ENCODE measurements around the gene NEK6. TPM values are rescaled to one million over a fixed set of nuclear protein-coding genes. Genes with fewer than 3 reads are reported as not detected.

NEK6 gene
- total RNA-seq, 2 experiments from 2014 or later, result 19.9 to 20.9 TPM

GRCh38 chr9:124353166-124353768, 95.5 kb downstream of the NEK6 start:
- H3K27ac Mint-ChIP-seq, result no peak overlapping the region

GRCh38 chr9:124353811-124354274, 96.1 kb downstream of the NEK6 start:
- Mint-ChIP-seq H3K27ac (peak overlapping the region; percentile 9), H3K36me3 (ENCODE audit: low read depth) (peaks cover 32% of the 10 kb centered on the region), H3K9me3 (ENCODE audit: insufficient read depth) (no peaks in the 10 kb centered on the region), H3K27me3 (ENCODE audit: low read depth) (no peaks in the 10 kb centered on the region), H3K4me1 (ENCODE audit: low read depth) (peaks cover 30% of the 10 kb centered on the region), H3K4me3 (no peak overlapping the region)
- DNase-seq, result no peak
- ChIA-PET CTCF (no interaction called here), POLR2A (no interaction called here)
- no peak for ATAC-seq

More at GRCh38 chr9:124353166-124353768, 95.5 kb downstream of the NEK6 start:
- Mint-ChIP-seq H3K4me1 (ENCODE audit: low read depth) (peaks cover 24% of the 10 kb centered on the region), H3K4me3 (no peak overlapping the region), H3K36me3 (ENCODE audit: low read depth) (peaks cover 32% of the 10 kb centered on the region), H3K27me3 (ENCODE audit: low read depth) (no peaks in the 10 kb centered on the region), H3K9me3 (ENCODE audit: insufficient read depth) (no peaks in the 10 kb centered on the region)
- ATAC-seq (no peak), DNase-seq (no peak)
- POLR2A ChIA-PET, result no interaction called here
- CTCF ChIA-PET, result interaction anchor here (0.7 kb wide), 1 partner anchor 57 kb away, joined by 3 read pairs; no protein-coding TSS in a partner anchor

GRCh38 chr9:124354346-124355038, 96.7 kb downstream of the NEK6 start:
- H3K36me3 Mint-ChIP-seq (ENCODE audit: low read depth), result peaks cover 30% of the 10 kb centered on the region
- peak overlapping the region; percentile 32 for H3K27ac Mint-ChIP-seq

GRCh38 chr9:124355039-124355940, 97.5 kb downstream of the NEK6 start:
- POLR2A ChIA-PET, result no interaction called here
- Mint-ChIP-seq H3K4me1 (ENCODE audit: low read depth) (peaks cover 30% of the 10 kb centered on the region), H3K4me3 (peak overlapping the region; percentile 6), H3K27me3 (ENCODE audit: low read depth) (no peaks in the 10 kb centered on the region), H3K27ac (peak overlapping the region; percentile 50), H3K9me3 (ENCODE audit: insufficient read depth) (no peaks in the 10 kb centered on the region), H3K36me3 (ENCODE audit: low read depth) (peaks cover 29% of the 10 kb centered on the region)
- ATAC-seq (no peak), DNase-seq (no peak)
- CTCF ChIA-PET, result no interaction called here

More at GRCh38 chr9:124354346-124355038, 96.7 kb downstream of the NEK6 start:
- no peak for ATAC-seq
- no peak overlapping the region for H3K4me3 Mint-ChIP-seq
- DNase-seq, result no peak
- H3K4me1 Mint-ChIP-seq (ENCODE audit: low read depth), result peaks cover 30% of the 10 kb centered on the region
- no peaks in the 10 kb centered on the region for H3K9me3 Mint-ChIP-seq (ENCODE audit: insufficient read depth)
- POLR2A ChIA-PET, result no interaction called here
- CTCF ChIA-PET, result no interaction called here
- no peaks in the 10 kb centered on the region for H3K27me3 Mint-ChIP-seq (ENCODE audit: low read depth)

- ATAC-seq (no peak), DNase-seq (no peak)
- no peaks in the 10 kb centered on the region for H3K9me3 Mint-ChIP-seq (ENCODE audit: insufficient read depth)
- H3K36me3 Mint-ChIP-seq (ENCODE audit: low read depth), result peaks cover 24% of the 10 kb centered on the region
- H3K27me3 Mint-ChIP-seq (ENCODE audit: low read depth), result no peaks in the 10 kb centered on the region
- peak overlapping the region; percentile 41 for H3K4me3 Mint-ChIP-seq
- ChIA-PET POLR2A (no interaction called here), CTCF (no interaction called here)
- peaks cover 30% of the 10 kb centered on the region for H3K4me1 Mint-ChIP-seq (ENCODE audit: low read depth)
- peak overlapping the region; percentile 50 for H3K27ac Mint-ChIP-seq
Measured at GRCh38 chr9:124355941-124356744, 98.4 kb downstream of the NEK6 start.

- no peak for ATAC-seq
- Mint-ChIP-seq H3K9me3 (ENCODE audit: insufficient read depth) (no peaks in the 10 kb centered on the region), H3K4me3 (peak overlapping the region; percentile 41), H3K27me3 (ENCODE audit: low read depth) (no peaks in the 10 kb centered on the region), H3K27ac (peak overlapping the region; percentile 76), H3K4me1 (ENCODE audit: low read depth) (peaks cover 30% of the 10 kb centered on the region), H3K36me3 (ENCODE audit: low read depth) (peaks cover 18% of the 10 kb centered on the region)
- POLR2A ChIA-PET, result no interaction called here
- CTCF ChIA-PET, result interaction anchor here (1.6 kb wide), 2 partner anchors 21 to 33 kb away, joined by 3 to 5 read pairs; no protein-coding TSS in a partner anchor
- DNase-seq, result peak; percentile 45
Measured at GRCh38 chr9:124356745-124357390, 99.1 kb downstream of the NEK6 start.

- POLR2A ChIA-PET, result interaction anchor here (0.6 kb wide), 1 partner anchor 8 kb away, joined by 3 read pairs; no protein-coding TSS in a partner anchor
- ATAC-seq, result no peak
- H3K27ac Mint-ChIP-seq, result peak overlapping the region; percentile 76
Measured at GRCh38 chr9:124357721-124358361, 100.1 kb downstream of the NEK6 start.

GRCh38 chr9:124358631-124359030, 100.9 kb downstream of the NEK6 start:
- peaks cover 4% of the 10 kb centered on the region for H3K36me3 Mint-ChIP-seq (ENCODE audit: low read depth)
- ChIA-PET POLR2A (no interaction called here), CTCF (interaction anchor here (1.6 kb wide), 2 partner anchors 19 to 31 kb away, joined by 3 to 5 read pairs; no protein-coding TSS in a partner anchor)
- H3K9me3 Mint-ChIP-seq (ENCODE audit: insufficient read depth), result no peaks in the 10 kb centered on the region
- no peaks in the 10 kb centered on the region for H3K27me3 Mint-ChIP-seq (ENCODE audit: low read depth)
- H3K27ac Mint-ChIP-seq, result no peak overlapping the region
- no peak overlapping the region for H3K4me3 Mint-ChIP-seq
- peaks cover 30% of the 10 kb centered on the region for H3K4me1 Mint-ChIP-seq (ENCODE audit: low read depth)
- no peak for DNase-seq
- ATAC-seq, result no peak

More at GRCh38 chr9:124357721-124358361, 100.1 kb downstream of the NEK6 start:
- no peak overlapping the region for H3K4me3 Mint-ChIP-seq
- peaks cover 30% of the 10 kb centered on the region for H3K4me1 Mint-ChIP-seq (ENCODE audit: low read depth)
- CTCF ChIA-PET, result interaction anchor here (1.6 kb wide), 2 partner anchors 20 to 32 kb away, joined by 3 to 5 read pairs; no protein-coding TSS in a partner anchor
- H3K36me3 Mint-ChIP-seq (ENCODE audit: low read depth), result peaks cover 8% of the 10 kb centered on the region
- H3K27me3 Mint-ChIP-seq (ENCODE audit: low read depth), result no peaks in the 10 kb centered on the region
- no peaks in the 10 kb centered on the region for H3K9me3 Mint-ChIP-seq (ENCODE audit: insufficient read depth)
- DNase-seq, result no peak

GRCh38 chr9:124359426-124359825, 101.7 kb downstream of the NEK6 start:
- Mint-ChIP-seq H3K27ac (no peak overlapping the region), H3K9me3 (ENCODE audit: insufficient read depth) (no peaks in the 10 kb centered on the region), H3K4me3 (no peak overlapping the region), H3K36me3 (ENCODE audit: low read depth) (peaks cover 3% of the 10 kb centered on the region), H3K27me3 (ENCODE audit: low read depth) (no peaks in the 10 kb centered on the region), H3K4me1 (ENCODE audit: low read depth) (peaks cover 29% of the 10 kb centered on the region)
- DNase-seq, result no peak
- ATAC-seq, result no peak
- POLR2A ChIA-PET, result no interaction called here
- CTCF ChIA-PET, result no interaction called here

GRCh38 chr9:124359855-124360678, 102.3 kb downstream of the NEK6 start:
- POLR2A ChIA-PET, result no interaction called here
- CTCF ChIA-PET, result no interaction called here
- Mint-ChIP-seq H3K27ac (no peak overlapping the region), H3K9me3 (ENCODE audit: insufficient read depth) (no peaks in the 10 kb centered on the region), H3K27me3 (ENCODE audit: low read depth) (no peaks in the 10 kb centered on the region), H3K4me3 (no peak overlapping the region), H3K4me1 (ENCODE audit: low read depth) (peaks cover 27% of the 10 kb centered on the region), H3K36me3 (ENCODE audit: low read depth) (peaks cover 3% of the 10 kb centered on the region)
- ATAC-seq (no peak), DNase-seq (no peak)

Measured in activated CD8-positive, alpha-beta T cell treated with anti-CD3 and anti-CD28 coated beads, Interleukin-2, amount 10 ng/mL, durations not matched to agents 7 days and 5 days (primary cell).